ENCODE measurements around the gene SPANXN2.

The SPANXN2 gene

DNA sequence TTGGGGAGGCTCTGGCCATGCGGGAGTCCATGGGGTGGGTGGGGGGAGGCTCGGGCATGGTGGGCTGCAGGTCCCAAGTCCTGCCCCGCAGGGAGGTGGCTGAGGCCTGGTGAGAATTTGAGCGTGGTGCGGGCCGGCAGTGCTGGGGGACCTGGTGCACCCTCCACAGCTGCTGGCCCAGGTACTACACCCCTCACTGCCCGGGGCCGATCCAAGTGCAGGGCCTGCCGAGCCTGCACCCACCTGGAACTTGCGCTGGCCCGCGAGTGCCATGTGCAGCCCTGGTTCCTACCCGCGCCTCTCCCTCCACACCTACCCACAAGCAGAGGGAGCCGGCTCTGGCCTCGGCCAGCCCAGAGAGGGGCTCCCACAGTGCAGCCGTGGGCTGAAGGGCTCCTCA lies 5.7 kb upstream of the SPANXN2 start:
- Histone ChIP-seq H2AFZ (ENCODE audit: low read length) (no peak overlapping the region), H3K4me2 (ENCODE audit: low read length) (no peak overlapping the region), H3K4me3 (ENCODE audit: low read depth, low read length, poor library complexity, severe bottlenecking) (no peak overlapping the region), H3K9ac (ENCODE audit: low read length) (no peak overlapping the region), H3K4me1 (ENCODE audit: insufficient read depth, low read length, severe bottlenecking) (no peaks in the 10 kb centered on the region), H3K27ac (ENCODE audit: low read depth, low read length, poor library complexity, severe bottlenecking) (no peak overlapping the region), H3K9me2 (ENCODE audit: low read depth, low read length) (no peaks in the 10 kb centered on the region), H3F3A (ENCODE audit: insufficient read depth, low read length) (no peaks in the 10 kb centered on the region), H3K27me3 (ENCODE audit: insufficient read depth, low read length) (no peaks in the 10 kb centered on the region), H3K9me3 (ENCODE audit: low read length) (no peaks in the 10 kb centered on the region), H3K79me2 (ENCODE audit: insufficient read depth, low read length) (no peaks in the 10 kb centered on the region), H3K36me3 (ENCODE audit: insufficient read depth, low read length) (no peaks in the 10 kb centered on the region), H4K20me1 (ENCODE audit: insufficient read depth, low read length) (no peaks in the 10 kb centered on the region)
- no peak for TF ChIP-seq EZH2 (IDR thresholded peaks at IDR 0.05; ENCODE audit: borderline replicate concordance, low read length)
- TF ChIP-seq, protein P1, sequence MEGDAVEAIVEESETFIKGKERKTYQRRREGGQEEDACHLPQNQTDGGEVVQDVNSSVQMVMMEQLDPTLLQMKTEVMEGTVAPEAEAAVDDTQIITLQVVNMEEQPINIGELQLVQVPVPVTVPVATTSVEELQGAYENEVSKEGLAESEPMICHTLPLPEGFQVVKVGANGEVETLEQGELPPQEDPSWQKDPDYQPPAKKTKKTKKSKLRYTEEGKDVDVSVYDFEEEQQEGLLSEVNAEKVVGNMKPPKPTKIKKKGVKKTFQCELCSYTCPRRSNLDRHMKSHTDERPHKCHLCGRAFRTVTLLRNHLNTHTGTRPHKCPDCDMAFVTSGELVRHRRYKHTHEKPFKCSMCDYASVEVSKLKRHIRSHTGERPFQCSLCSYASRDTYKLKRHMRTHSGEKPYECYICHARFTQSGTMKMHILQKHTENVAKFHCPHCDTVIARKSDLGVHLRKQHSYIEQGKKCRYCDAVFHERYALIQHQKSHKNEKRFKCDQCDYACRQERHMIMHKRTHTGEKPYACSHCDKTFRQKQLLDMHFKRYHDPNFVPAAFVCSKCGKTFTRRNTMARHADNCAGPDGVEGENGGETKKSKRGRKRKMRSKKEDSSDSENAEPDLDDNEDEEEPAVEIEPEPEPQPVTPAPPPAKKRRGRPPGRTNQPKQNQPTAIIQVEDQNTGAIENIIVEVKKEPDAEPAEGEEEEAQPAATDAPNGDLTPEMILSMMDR (IDR thresholded peaks at IDR 0.05; ENCODE audit: low read length): no peak

DNA sequence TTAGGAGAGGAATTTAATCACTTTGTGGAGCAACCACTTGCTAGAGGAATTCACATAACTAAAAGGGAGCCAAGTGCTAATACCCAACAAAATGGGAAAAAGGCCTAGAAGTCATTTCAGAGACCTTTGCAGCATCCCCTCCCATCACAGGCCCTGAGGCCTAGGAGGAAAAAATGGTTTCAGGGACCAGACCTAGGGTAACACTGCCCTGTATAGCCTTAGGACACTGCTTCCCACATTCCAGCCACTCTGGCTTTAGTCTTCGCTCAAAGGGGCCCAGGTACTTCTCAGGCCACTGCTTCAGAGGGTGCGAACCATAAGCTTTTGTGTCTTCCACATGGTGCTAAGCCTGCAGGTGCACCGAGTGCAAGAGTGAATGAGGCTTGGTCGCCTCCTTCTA lies 19.1 kb downstream of the SPANXN2 start:
- no peaks in the 10 kb centered on the region for H3K9me3 ChIP-seq (ENCODE audit: low read length)
- no peak overlapping the region for H2AFZ ChIP-seq (ENCODE audit: low read length)
- no peaks in the 10 kb centered on the region for H3K4me1 ChIP-seq (ENCODE audit: insufficient read depth, low read length, severe bottlenecking)
- no peaks in the 10 kb centered on the region for H3F3A ChIP-seq (ENCODE audit: insufficient read depth, low read length)
- no peak overlapping the region for H3K9ac ChIP-seq (ENCODE audit: low read length)
- H3K27me3 ChIP-seq (ENCODE audit: insufficient read depth, low read length): no peaks in the 10 kb centered on the region
- H3K4me3 ChIP-seq (ENCODE audit: low read depth, low read length, poor library complexity, severe bottlenecking): no peak overlapping the region
- H3K79me2 ChIP-seq (ENCODE audit: insufficient read depth, low read length): no peaks in the 10 kb centered on the region
- H3K27ac ChIP-seq (ENCODE audit: low read depth, low read length, poor library complexity, severe bottlenecking): no peak overlapping the region
- H3K9me2 ChIP-seq (ENCODE audit: low read depth, low read length): no peaks in the 10 kb centered on the region
- no peak overlapping the region for H3K4me2 ChIP-seq (ENCODE audit: low read length)
- no peaks in the 10 kb centered on the region for H4K20me1 ChIP-seq (ENCODE audit: insufficient read depth, low read length)
- TF ChIP-seq EZH2 (IDR thresholded peaks at IDR 0.05; ENCODE audit: borderline replicate concordance, low read length): no peak
- TF ChIP-seq, protein P1 (IDR thresholded peaks at IDR 0.05; ENCODE audit: low read length): no peak
- H3K36me3 ChIP-seq (ENCODE audit: insufficient read depth, low read length): no peaks in the 10 kb centered on the region

DNA sequence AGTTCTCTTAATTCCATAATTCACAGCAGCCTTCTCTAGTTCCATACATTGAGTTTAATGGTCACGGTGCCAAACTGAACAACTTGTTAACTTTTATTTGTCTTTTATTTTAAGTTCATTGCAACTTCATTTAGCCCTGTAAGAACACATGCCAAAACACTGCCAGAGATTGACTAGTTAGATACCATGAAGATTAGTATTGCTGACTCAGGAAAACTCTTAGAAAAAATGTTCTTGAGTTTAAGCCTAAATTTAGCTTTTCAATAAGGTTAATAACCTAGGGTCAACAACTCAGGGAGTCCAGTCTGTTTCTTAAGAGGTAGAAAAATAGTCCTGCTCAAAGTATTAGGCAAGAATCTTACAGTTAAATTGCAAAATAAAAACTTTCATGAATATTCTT lies 25.7 kb downstream of the SPANXN2 start:
- Histone ChIP-seq H3K4me2 (ENCODE audit: low read length) (no peak overlapping the region), H2AFZ (ENCODE audit: low read length) (no peak overlapping the region), H3K9ac (ENCODE audit: low read length) (no peak overlapping the region), H3K9me2 (ENCODE audit: low read depth, low read length) (no peaks in the 10 kb centered on the region), H3K36me3 (ENCODE audit: insufficient read depth, low read length) (no peaks in the 10 kb centered on the region), H3K9me3 (ENCODE audit: low read length) (no peaks in the 10 kb centered on the region), H3K27me3 (ENCODE audit: insufficient read depth, low read length) (no peaks in the 10 kb centered on the region), H3K4me3 (ENCODE audit: low read depth, low read length, poor library complexity, severe bottlenecking) (no peak overlapping the region), H3F3A (ENCODE audit: insufficient read depth, low read length) (no peaks in the 10 kb centered on the region), H3K79me2 (ENCODE audit: insufficient read depth, low read length) (no peaks in the 10 kb centered on the region), H3K27ac (ENCODE audit: low read depth, low read length, poor library complexity, severe bottlenecking) (no peak overlapping the region), H4K20me1 (ENCODE audit: insufficient read depth, low read length) (no peaks in the 10 kb centered on the region), H3K4me1 (ENCODE audit: insufficient read depth, low read length, severe bottlenecking) (no peaks in the 10 kb centered on the region)
- TF ChIP-seq, protein P1 (IDR thresholded peaks at IDR 0.05; ENCODE audit: low read length): no peak
- no peak for TF ChIP-seq EZH2 (IDR thresholded peaks at IDR 0.05; ENCODE audit: borderline replicate concordance, low read length)

All from OCI-LY1 (cell line).